ENCODE results near the gene GNS.
"Not testable (repeated sequence)": the region's sequence is repeated elsewhere in the genome, so short reads cannot be mapped to it uniquely, and the experiment has no call there.

GNS gene

GRCh38 chr12:64779354-64779974, 20.3 kb upstream of the GNS start:
- no peak overlapping the region for H3K4me3 ChIP-seq (ENCODE audit: insufficient read length, low read depth)
- no peak overlapping the region for H3K9ac ChIP-seq (ENCODE audit: insufficient read length, low read depth)
- no peaks in the 10 kb centered on the region for H3K36me3 ChIP-seq (ENCODE audit: insufficient read depth, insufficient read length, low read length)
- TF ChIP-seq YY1 (IDR thresholded peaks at IDR 0.05; ENCODE audit: insufficient read depth, insufficient read length) (no peak), ZNF274 (IDR thresholded peaks at IDR 0.05; ENCODE audit: low read depth, low read length) (no peak), SUZ12 (IDR thresholded peaks at IDR 0.05; ENCODE audit: extremely low read depth, insufficient read depth, insufficient read length) (no peak)
- H3K27me3 ChIP-seq (ENCODE audit: insufficient read depth, insufficient read length), result peaks cover 60% of the 10 kb centered on the region
- no peaks in the 10 kb centered on the region for H3K4me1 ChIP-seq (ENCODE audit: insufficient read depth, insufficient read length)
- no peak for DNase-seq (ENCODE audit: low read depth, low spot score)
- peaks cover 9% of the 10 kb centered on the region; the same call in 1 of the 2 replicates for H3K9me3 ChIP-seq (ENCODE audit: insufficient read depth, low read length)

GRCh38 chr12:64775147-64775736, 16.0 kb upstream of the GNS start:
- H3K9me3 ChIP-seq (ENCODE audit: insufficient read depth, low read length); DNase-seq (ENCODE audit: low read depth, low spot score); H3K36me3 ChIP-seq (ENCODE audit: insufficient read depth, insufficient read length, low read length); H3K9ac ChIP-seq (ENCODE audit: insufficient read length, low read depth); H3K4me3 ChIP-seq (ENCODE audit: insufficient read length, low read depth); H3K4me1 ChIP-seq (ENCODE audit: insufficient read depth, insufficient read length): not testable (repeated sequence)
- peaks cover 21% of the 10 kb centered on the region for H3K27me3 ChIP-seq (ENCODE audit: insufficient read depth, insufficient read length)

GRCh38 chr12:64773386-64773785, 14.2 kb upstream of the GNS start:
- Histone ChIP-seq H3K4me1 (ENCODE audit: insufficient read depth, insufficient read length) (no peaks in the 10 kb centered on the region), H3K36me3 (ENCODE audit: insufficient read depth, insufficient read length, low read length) (no peaks in the 10 kb centered on the region), H3K4me3 (ENCODE audit: insufficient read length, low read depth) (no peak overlapping the region), H3K9ac (ENCODE audit: insufficient read length, low read depth) (no peak overlapping the region), H3K9me3 (ENCODE audit: insufficient read depth, low read length) (peaks cover 9% of the 10 kb centered on the region; the same call in 1 of the 2 replicates), H3K27me3 (ENCODE audit: insufficient read depth, insufficient read length) (peaks cover 3% of the 10 kb centered on the region)
- no peak for DNase-seq (ENCODE audit: low read depth, low spot score)
- TF ChIP-seq YY1 (IDR thresholded peaks at IDR 0.05; ENCODE audit: insufficient read depth, insufficient read length) (no peak), ZNF274 (IDR thresholded peaks at IDR 0.05; ENCODE audit: low read depth, low read length) (no peak), SUZ12 (IDR thresholded peaks at IDR 0.05; ENCODE audit: extremely low read depth, insufficient read depth, insufficient read length) (no peak)

- no peaks in the 10 kb centered on the region for H3K36me3 ChIP-seq (ENCODE audit: insufficient read depth, insufficient read length, low read length)
- no peaks in the 10 kb centered on the region for H3K27me3 ChIP-seq (ENCODE audit: insufficient read depth, insufficient read length)
- no peak for DNase-seq (ENCODE audit: low read depth, low spot score)
- H3K9me3 ChIP-seq (ENCODE audit: insufficient read depth, low read length), result no peaks in the 10 kb centered on the region
- no peak overlapping the region for H3K4me3 ChIP-seq (ENCODE audit: insufficient read length, low read depth)
- H3K4me1 ChIP-seq (ENCODE audit: insufficient read depth, insufficient read length), result no peaks in the 10 kb centered on the region
- H3K9ac ChIP-seq (ENCODE audit: insufficient read length, low read depth), result no peak overlapping the region
- no peak for TF ChIP-seq ZNF274 (IDR thresholded peaks at IDR 0.05; ENCODE audit: low read depth, low read length)
- TF ChIP-seq SUZ12 (IDR thresholded peaks at IDR 0.05; ENCODE audit: extremely low read depth, insufficient read depth, insufficient read length), result no peak
- no peak for TF ChIP-seq YY1 (IDR thresholded peaks at IDR 0.05; ENCODE audit: insufficient read depth, insufficient read length)
Observed at GRCh38 chr12:64767495-64767894, 8.3 kb upstream of the GNS start.

GRCh38 chr12:64760808-64761573, 1.8 kb upstream of the GNS start:
- peaks cover 3% of the 10 kb centered on the region for H3K36me3 ChIP-seq (ENCODE audit: insufficient read depth, insufficient read length, low read length)
- no peaks in the 10 kb centered on the region for H3K27me3 ChIP-seq (ENCODE audit: insufficient read depth, insufficient read length)
- TF ChIP-seq SUZ12 (IDR thresholded peaks at IDR 0.05; ENCODE audit: extremely low read depth, insufficient read depth, insufficient read length) (no peak), ZNF274 (IDR thresholded peaks at IDR 0.05; ENCODE audit: low read depth, low read length) (no peak), YY1 (IDR thresholded peaks at IDR 0.05; ENCODE audit: insufficient read depth, insufficient read length) (no peak)
- no peaks in the 10 kb centered on the region for H3K9me3 ChIP-seq (ENCODE audit: insufficient read depth, low read length)
- no peak for DNase-seq (ENCODE audit: low read depth, low spot score)
- H3K4me3 ChIP-seq (ENCODE audit: insufficient read length, low read depth), result no peak overlapping the region
- no peaks in the 10 kb centered on the region for H3K4me1 ChIP-seq (ENCODE audit: insufficient read depth, insufficient read length)
- no peak overlapping the region for H3K9ac ChIP-seq (ENCODE audit: insufficient read length, low read depth)

GRCh38 chr12:64757771-64758170, 1.4 kb downstream of the GNS start:
- DNase-seq (ENCODE audit: low read depth, low spot score), result no peak
- peaks cover 15% of the 10 kb centered on the region for H3K36me3 ChIP-seq (ENCODE audit: insufficient read depth, insufficient read length, low read length)
- no peaks in the 10 kb centered on the region for H3K4me1 ChIP-seq (ENCODE audit: insufficient read depth, insufficient read length)
- TF ChIP-seq ZNF274 (IDR thresholded peaks at IDR 0.05; ENCODE audit: low read depth, low read length), result no peak
- TF ChIP-seq SUZ12 (IDR thresholded peaks at IDR 0.05; ENCODE audit: extremely low read depth, insufficient read depth, insufficient read length), result no peak
- no peak for TF ChIP-seq YY1 (IDR thresholded peaks at IDR 0.05; ENCODE audit: insufficient read depth, insufficient read length)
- no peak overlapping the region for H3K4me3 ChIP-seq (ENCODE audit: insufficient read length, low read depth)
- no peaks in the 10 kb centered on the region for H3K27me3 ChIP-seq (ENCODE audit: insufficient read depth, insufficient read length)
- H3K9ac ChIP-seq (ENCODE audit: insufficient read length, low read depth), result no peak overlapping the region
- no peaks in the 10 kb centered on the region for H3K9me3 ChIP-seq (ENCODE audit: insufficient read depth, low read length)

GRCh38 chr12:64756376-64756775, 2.8 kb downstream of the GNS start:
- H3K9ac ChIP-seq (ENCODE audit: insufficient read length, low read depth), result no peak overlapping the region
- no peak overlapping the region for H3K4me3 ChIP-seq (ENCODE audit: insufficient read length, low read depth)
- H3K27me3 ChIP-seq (ENCODE audit: insufficient read depth, insufficient read length), result no peaks in the 10 kb centered on the region
- TF ChIP-seq YY1 (IDR thresholded peaks at IDR 0.05; ENCODE audit: insufficient read depth, insufficient read length), result no peak
- no peak for TF ChIP-seq SUZ12 (IDR thresholded peaks at IDR 0.05; ENCODE audit: extremely low read depth, insufficient read depth, insufficient read length)
- TF ChIP-seq ZNF274 (IDR thresholded peaks at IDR 0.05; ENCODE audit: low read depth, low read length), result no peak
- H3K36me3 ChIP-seq (ENCODE audit: insufficient read depth, insufficient read length, low read length), result peaks cover 15% of the 10 kb centered on the region
- H3K9me3 ChIP-seq (ENCODE audit: insufficient read depth, low read length), result no peaks in the 10 kb centered on the region
- no peaks in the 10 kb centered on the region for H3K4me1 ChIP-seq (ENCODE audit: insufficient read depth, insufficient read length)
- DNase-seq (ENCODE audit: low read depth, low spot score), result no peak

Measured in NT2/D1 (cell line).